HPDE6-E6E7 (cell line): ENCODE data around the gene KCNQ5.
"Not testable (repeated sequence)": the region's sequence is repeated elsewhere in the genome, so short reads cannot be mapped to it uniquely, and the experiment has no call there.

ENCODE experiments used
- DNase-seq: peaks from one replicate; pipeline ENCODE4 v3.0.0; 2011; ENCODE audit warnings: missing footprints; ENCODE audit errors: extremely low spot score

Gene KCNQ5

DNA sequence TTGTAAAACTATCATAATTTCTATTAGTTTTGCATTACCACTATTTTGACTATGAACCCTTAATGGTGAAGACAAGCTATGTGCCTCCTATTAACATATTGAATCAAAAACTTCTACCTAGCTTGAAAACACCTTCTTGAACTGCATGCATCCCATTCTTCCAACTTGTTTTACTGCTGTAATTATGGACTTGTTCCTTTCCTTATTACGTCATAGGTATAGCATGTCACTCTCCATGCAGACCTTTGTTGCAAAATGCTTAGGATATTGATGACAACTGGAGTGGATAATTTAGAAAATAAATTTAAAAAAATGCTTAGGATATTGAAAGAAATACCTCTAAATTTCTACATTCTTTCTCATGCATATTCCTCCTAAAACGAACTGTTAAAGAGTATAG is 219.3 kb downstream of the KCNQ5 start:
- no peak for DNase-seq

DNA sequence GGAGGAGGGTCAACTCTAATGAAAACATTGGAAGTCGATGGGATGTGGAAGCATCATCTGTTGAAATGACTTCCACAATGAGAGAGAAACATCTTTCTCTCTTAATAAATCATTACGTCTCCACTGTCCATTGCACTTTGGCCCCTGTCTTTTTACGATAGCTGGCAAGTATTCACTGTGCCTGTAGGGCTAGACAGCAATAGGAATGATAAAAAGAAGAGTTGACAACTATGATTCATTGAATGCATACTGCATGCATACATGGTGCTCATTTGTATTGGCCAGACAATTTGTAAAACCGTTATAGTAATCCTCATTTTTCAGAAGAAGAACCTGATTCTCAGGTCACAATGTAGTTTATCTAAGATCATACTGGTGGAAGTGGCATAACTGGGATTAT is 220.3 kb downstream of the KCNQ5 start:
- no peak for DNase-seq

- DNase-seq: no peak
These were observed 222.8 kb downstream of the KCNQ5 start for GRCh38 chr6:72844614-72845013.

- DNase-seq: no peak
These were observed 227.5 kb downstream of the KCNQ5 start for GRCh38 chr6:72849346-72849745.

DNA sequence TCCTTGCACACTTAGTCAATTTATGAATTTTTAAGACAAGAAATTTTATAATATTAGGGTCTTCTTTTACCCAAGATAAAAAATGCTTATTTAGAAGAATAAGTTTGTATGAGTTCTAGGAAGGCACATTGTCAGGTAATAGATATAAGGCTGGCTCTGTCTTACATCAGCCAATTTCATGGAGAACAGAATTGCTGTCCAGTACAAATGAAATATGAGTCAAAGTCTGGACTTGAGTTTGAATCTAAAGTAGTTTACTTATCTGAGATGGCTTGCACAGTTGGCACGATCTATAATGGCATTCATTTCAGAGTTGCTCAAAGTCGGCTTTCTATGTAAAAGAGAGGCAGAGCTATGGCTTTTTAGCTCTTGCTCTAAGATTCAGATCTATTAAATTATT is 228.2 kb downstream of the KCNQ5 start:
- no peak for DNase-seq

DNA sequence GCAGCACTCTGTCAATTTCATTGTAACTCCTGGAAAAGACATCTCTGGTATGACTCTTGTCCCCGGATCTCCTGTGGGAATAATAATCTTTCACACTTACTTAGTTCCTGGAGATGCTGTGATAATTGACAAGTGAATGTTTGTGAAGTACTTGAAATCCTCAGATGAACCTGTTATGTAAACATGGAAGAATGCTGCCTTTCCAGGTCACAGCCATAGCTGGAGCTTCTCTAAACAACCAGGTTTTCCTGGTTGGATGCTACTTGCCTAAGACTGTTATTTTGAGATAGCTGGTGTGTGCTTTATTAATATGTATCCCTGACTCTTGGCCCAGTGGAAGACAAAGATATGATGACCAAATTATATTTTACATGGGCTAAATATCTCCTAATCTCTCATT is 228.6 kb downstream of the KCNQ5 start:
- DNase-seq: no peak

DNA sequence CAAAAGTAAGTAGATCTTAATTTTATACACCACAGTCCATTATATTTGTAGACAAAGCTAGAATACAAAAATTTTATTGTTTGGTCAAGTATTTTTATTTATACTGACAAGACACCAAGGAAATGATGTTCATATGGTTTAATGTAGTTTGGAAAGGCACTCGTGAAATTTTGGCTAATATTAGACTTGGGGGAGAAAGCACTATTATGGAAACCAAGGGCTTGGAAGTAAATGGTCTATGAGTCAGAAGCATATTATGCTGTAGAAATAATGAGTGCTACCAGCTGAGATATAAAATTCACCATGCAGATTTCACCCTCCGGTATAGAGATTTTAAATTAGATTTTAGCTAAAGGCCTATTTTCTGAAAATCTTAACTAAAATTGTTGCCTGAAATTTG is 233.6 kb downstream of the KCNQ5 start:
- no peak for DNase-seq

DNA sequence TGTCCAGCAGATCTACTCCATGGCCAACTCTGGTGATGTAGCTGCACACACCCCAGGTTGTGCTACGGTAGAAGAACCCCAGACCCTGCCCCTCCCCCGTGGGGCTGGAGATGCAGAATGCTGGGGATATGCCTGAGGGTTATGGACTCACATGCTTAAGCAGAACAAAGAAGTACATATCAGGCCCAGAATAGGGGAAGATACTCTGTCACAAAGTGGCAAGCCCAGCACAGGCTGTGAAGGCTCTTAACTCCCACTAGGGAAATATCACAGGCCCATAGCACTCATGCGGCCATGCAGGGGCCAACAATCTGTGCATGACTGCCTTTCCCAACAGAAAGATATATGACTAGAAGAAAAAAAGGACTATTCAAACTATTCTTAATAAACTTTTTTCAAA is 234.9 kb downstream of the KCNQ5 start:
- DNase-seq: no peak

GRCh38 chr6:72857791-72858585 is 236.1 kb downstream of the KCNQ5 start:
- no peak for DNase-seq

DNA sequence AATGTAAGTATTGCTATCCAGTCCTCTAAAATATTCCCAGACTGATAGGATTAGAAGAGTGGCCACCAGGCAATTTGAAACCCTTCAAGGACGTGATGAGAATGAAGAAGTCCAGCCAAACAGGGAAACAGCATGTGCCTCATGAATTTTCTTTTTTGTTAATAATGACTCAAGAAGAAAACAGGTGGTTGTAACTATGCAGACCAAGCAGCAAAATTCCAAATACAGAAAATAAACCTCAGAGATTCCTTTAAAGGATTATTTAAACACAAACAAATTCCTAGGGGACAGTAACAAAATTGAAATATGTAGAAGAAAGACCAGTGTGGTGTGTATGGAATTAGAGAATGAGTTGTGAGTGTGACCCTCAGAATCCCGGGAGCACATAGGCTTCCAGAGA is 239.2 kb downstream of the KCNQ5 start:
- DNase-seq: no peak

DNA sequence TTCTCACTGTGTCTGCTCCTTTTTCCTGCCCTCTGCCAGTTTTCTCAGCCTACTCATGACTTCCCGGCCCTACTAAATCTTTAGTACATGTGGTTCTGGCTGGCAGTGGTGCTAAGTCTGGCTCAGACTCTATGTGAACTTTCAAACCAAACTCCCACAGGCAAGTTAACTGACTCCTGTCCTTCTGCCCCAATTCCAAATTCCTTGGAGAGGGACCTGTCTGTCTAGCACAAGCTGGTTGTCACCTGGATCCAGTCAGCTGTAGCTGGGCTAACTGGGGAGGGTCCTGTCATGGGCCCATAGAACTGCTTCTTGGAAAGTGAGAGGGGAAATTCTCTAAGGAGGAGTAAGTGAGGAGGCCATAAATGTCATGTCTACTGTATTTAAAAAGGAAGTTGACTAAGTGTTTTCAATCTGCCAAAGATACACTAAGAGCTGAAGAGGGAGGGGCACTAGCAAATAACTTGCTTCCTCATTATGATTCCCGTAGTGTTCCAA is 240.1 kb downstream of the KCNQ5 start:
- no peak for DNase-seq

DNA sequence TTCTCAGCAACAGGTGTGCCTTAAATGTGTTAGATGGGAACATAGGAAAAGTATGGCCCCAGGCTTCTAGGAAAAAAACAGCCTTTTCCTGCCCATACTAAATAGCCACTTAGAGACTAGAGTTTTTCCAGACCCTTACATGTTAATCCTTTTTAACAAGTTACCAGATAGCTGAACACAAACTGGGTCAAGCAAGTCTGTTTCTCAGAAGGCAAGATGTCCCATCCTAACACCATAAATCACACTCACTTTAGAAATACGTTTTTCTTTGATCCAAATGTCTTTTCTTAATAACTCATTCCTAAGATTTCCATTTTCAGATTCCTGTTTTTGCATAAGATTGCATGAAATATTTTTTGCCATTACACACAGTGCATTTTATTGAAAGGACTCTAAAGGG is 241.3 kb downstream of the KCNQ5 start:
- DNase-seq: no peak

GRCh38 chr6:72864236-72864635 is 242.4 kb downstream of the KCNQ5 start:
- DNase-seq: no peak

- no peak for DNase-seq
These were observed 242.9 kb downstream of the KCNQ5 start for GRCh38 chr6:72864799-72865198.

DNA sequence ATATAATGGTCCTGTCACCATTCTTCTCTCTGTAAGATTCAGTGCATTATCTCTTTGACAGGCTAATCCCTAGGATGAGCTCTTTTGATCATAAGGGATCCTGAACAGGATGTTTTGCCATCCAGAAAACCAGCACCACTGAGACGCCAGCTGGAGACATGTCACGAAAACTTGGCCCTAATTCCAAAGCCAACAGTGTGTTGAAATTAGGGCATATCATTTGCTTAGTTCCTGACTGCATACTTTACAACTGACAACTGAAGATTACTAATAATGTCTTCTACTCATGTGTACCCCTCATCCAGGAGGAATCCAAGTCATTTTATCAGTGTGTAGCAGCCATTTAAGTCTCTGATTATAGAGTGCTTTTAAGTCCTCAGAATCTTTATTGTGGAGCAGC is 243.6 kb downstream of the KCNQ5 start:
- DNase-seq: no peak

- DNase-seq: no peak
These were observed 247.8 kb downstream of the KCNQ5 start for GRCh38 chr6:72869621-72870020.

DNA sequence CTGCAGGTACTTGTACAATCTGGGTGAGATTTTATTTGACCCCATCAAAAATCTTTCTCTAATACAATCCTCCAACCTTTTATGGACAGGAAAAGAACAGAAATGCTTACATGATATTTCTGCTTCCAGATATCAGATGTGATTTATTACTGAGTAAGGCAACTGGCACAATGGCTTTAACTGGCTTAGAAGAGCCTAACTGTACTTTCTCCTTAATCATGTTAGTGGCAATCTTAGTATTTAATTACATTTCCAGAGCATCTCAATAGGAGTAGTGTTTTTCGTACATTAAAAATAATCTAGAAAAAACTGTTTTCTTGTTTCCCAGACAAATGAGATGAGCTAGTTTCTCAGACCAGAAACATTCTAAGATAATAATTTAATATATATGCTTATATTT is 251.6 kb downstream of the KCNQ5 start:
- DNase-seq: no peak

GRCh38 chr6:72876256-72876655 is 254.4 kb downstream of the KCNQ5 start:
- no peak for DNase-seq

DNA sequence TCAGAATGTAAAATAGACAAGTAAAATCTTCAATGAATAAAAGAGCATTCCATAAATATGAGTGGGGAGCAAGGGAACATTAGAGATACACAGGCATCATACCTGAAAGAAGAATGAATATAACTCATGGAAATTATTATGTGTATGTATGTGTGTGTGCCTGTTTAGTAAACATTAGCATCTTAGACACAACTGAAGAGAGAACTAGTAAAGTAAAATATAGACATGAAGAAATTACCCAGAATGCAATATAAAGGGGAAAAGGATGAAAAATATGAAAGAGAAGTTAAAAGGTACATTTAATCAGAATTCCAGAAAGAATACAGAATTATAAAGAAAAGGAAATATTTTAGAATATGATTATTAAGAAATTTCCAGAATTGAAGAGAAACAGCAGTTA is 264.3 kb downstream of the KCNQ5 start:
- DNase-seq: no peak

GRCh38 chr6:72890233-72890632 is 268.4 kb downstream of the KCNQ5 start:
- no peak for DNase-seq

DNA sequence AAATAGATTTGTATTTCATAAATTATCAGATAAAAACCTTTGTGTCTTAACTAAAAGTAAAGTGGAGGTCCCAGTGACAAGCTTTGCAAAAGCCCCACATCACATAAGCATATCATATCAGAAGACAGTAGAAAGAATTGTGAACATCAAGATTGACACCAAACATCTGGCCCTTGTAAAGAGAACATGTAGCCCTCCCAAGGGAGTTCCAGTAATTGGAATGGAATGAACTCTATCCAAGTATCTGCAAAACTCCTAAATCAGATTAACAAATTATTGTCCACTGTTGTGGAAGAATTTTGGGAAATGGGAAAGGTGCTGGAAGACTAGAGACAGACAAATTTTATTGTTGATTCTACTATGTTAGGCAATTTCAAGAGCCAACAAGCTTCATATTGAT is 268.8 kb downstream of the KCNQ5 start:
- DNase-seq: no peak

DNA sequence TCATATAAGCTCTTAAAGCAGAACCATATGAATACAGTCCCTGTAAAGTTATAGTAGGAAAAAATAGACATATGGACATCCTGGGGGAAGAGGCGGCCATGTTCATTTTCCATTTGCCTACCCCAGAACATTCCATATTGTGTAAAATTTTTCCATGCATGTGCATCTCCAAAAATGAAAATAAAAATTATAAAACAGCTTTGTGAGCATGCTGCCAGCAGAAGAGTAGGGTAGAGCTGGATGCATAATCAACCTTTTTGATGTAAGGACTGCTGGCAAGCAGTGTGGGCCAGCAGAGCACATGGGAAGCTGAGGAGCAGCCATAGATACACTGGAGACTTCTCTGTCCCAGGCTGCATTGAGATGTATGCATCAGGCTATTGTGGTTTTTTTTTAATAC is 271.0 kb downstream of the KCNQ5 start:
- DNase-seq: no peak

GRCh38 chr6:72894091-72894490 is 272.2 kb downstream of the KCNQ5 start:
- DNase-seq: no peak

DNA sequence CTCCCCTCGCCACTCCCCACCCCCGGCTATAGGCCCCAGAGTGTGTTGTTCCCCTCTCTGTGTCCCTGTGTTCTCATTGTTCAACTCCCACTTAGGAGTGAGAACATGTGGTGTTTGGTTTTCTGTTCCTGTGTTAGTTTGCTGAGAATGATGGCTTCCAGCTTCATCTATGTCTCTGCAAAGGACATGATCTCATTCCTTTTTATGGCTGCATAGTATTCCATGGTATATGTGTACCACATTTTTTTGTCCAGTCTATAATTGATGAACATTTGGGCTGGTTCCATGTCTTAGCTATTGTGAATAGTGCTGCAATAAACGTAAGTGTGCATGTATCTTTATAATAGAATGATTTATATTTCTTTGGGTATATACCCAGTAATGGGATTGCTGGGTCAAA is 276.4 kb downstream of the KCNQ5 start:
- not testable (repeated sequence) for DNase-seq
